ENCODE results near the gene NUMBL.
"Not testable (repeated sequence)": the region's sequence is repeated elsewhere in the genome, so short reads cannot be mapped to it uniquely, and the experiment has no call there.

Gene NUMBL

DNA sequence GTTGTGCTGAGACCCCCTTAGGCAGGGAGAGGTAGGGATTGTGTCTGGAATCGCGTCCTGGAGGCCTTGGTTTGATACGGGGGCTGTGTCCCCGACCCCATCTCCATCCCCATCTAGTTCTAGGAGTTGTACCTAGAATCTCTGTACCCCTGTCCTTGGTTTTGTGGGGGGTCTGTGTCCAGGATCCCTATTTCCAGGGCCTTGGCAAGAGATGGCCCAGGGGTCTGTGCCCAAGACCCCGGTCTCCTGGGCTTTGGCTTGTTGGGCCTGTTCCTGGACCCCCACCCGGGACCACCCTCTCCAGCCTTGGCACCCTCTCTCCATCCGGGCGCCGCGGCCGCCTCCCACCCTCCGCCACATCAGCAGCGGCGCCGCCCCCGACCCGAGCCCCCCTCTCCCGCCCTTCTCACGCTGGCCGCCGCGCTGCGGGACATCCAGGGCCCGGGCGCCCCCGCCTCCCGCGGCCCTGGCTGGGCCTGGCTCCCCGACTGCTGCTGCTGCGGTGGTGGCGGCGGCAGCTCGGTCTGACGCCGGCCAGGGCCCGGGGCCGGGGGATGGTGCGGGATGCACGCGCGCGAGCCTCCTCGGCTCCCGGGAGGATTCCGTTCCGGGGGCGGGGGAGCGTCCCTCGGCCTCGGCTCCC is at the start of gene NUMBL:
NUMBL (minus strand) TSS at position 602 of the 643 bp plus-strand sequence; CDS start at position 434, 168 bp downstream.
- no peak for DNase-seq (ENCODE audit: low read depth, low spot score)

- DNase-seq (ENCODE audit: low read depth, low spot score) = no peak
Observed at GRCh38 chr19:40739030-40739839, 48.8 kb upstream of the NUMBL start.

DNA sequence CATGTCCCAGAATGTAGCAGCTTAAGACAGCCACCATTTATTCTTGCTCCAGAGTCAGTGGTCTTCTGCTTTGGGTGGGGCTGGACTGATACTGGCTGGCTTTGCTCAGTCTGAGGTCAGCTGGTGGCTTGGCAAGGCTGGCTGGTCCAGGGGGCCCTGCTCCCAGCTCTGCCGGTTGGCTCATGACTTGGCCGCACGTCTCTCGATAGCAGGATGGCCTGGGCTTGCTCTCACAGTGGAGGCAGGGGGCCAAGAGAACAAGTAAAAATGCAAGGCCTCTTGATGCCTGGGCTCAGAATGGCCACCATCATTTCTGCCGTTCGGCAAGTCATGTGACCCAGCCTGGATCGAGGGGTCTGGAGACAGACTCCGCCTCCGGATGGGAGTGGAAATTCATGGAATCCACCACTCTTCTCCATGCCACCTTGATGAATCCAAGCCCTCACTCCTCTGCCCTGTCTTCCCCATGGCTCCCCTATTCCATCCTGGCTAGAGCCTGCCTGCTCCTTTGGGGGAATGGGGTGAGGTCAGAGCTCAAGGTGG is 46.7 kb upstream of the NUMBL start:
- no peak for DNase-seq (ENCODE audit: low read depth, low spot score)

GRCh38 chr19:40736661-40737060 is 46.2 kb upstream of the NUMBL start:
- no peak for DNase-seq (ENCODE audit: low read depth, low spot score)

- no peak for DNase-seq (ENCODE audit: low read depth, low spot score)
Observed at GRCh38 chr19:40735013-40735771, 44.7 kb upstream of the NUMBL start.

- DNase-seq (ENCODE audit: low read depth, low spot score) = no peak
Observed at GRCh38 chr19:40733149-40733548, 42.7 kb upstream of the NUMBL start.

DNA sequence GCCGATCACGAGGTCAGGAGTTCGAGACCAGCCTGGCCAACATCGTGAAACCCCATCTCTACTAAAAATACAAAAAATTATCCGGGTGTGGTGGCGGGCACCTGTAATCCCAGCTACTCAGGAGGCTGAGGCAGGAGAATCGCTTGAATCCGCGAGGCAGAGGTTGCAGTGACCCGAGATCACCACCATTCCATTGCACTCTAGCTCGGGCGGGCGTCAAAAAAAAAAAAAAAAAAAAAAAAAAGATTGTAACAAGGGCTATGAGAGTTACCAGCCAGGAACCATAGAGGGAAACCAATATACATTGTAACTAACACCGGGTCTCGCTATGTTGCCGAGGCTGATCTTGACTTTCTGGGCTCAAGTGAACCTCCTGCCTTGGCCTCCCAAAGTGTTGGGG is 41.9 kb upstream of the NUMBL start:
- not testable (repeated sequence) for DNase-seq (ENCODE audit: low read depth, low spot score)

- DNase-seq (ENCODE audit: low read depth, low spot score) = not testable (repeated sequence)
Observed at GRCh38 chr19:40730065-40730464, 39.6 kb upstream of the NUMBL start.

DNA sequence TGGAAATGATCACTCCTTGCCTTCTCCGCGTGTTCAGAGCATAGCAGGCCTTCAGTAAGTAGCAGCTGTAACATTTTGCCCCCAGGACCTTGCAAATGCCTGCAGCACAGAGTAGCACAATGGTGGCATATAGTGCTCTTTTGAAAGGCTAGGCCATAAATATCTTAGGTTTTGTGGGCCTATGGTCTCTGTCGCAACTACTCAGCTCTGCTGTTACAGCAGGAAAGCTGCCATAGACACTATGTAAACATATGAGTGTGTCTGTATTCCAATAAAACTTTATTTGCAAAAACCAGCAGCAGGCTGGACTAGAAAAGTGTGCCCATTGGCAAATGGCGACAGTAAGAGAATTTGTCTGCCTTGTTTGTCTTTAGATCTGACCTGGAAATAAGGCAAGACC is 35.8 kb upstream of the NUMBL start:
- no peak for DNase-seq (ENCODE audit: low read depth, low spot score)

GRCh38 chr19:40724855-40725254 is 34.4 kb upstream of the NUMBL start:
- DNase-seq (ENCODE audit: low read depth, low spot score) = no peak

GRCh38 chr19:40724315-40724714 is 33.9 kb upstream of the NUMBL start:
- no peak for DNase-seq (ENCODE audit: low read depth, low spot score)

DNA sequence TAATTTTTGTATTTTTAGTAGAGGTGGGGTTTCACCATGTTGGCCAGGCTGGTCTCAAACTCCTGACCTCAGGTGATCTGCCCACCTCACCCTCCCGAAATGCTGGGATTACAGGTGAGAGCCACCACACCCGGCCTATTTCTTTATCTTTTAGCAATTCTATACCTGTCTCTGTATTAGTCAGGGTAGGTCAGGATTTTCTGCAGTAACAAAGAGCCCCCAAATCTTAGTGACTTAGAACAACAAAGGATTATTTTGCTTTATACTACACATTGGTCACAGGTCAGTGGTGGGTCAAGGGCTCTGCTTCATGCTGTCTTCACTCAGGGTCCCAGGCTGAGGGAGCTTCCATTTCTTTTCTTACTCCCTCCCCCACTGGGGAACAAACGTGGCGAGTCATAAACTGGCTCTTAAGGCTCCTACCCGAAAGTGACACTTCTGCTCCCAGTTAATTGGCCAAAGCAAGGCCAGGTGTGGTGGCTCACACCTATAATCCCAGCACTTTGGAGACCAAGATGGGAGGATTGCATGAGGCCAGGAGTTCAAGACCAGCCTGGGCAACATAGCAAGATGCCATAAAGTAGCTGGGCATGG is 33.3 kb upstream of the NUMBL start:
- no peak for DNase-seq (ENCODE audit: low read depth, low spot score)

GRCh38 chr19:40721936-40722661 is 31.6 kb upstream of the NUMBL start:
- DNase-seq (ENCODE audit: low read depth, low spot score) = no peak

GRCh38 chr19:40721140-40721486 is 30.7 kb upstream of the NUMBL start:
- no peak for DNase-seq (ENCODE audit: low read depth, low spot score)

GRCh38 chr19:40719414-40719894 is 29.0 kb upstream of the NUMBL start:
- no peak for DNase-seq (ENCODE audit: low read depth, low spot score)

GRCh38 chr19:40718774-40719391 is 28.4 kb upstream of the NUMBL start:
- no peak for DNase-seq (ENCODE audit: low read depth, low spot score)

DNA sequence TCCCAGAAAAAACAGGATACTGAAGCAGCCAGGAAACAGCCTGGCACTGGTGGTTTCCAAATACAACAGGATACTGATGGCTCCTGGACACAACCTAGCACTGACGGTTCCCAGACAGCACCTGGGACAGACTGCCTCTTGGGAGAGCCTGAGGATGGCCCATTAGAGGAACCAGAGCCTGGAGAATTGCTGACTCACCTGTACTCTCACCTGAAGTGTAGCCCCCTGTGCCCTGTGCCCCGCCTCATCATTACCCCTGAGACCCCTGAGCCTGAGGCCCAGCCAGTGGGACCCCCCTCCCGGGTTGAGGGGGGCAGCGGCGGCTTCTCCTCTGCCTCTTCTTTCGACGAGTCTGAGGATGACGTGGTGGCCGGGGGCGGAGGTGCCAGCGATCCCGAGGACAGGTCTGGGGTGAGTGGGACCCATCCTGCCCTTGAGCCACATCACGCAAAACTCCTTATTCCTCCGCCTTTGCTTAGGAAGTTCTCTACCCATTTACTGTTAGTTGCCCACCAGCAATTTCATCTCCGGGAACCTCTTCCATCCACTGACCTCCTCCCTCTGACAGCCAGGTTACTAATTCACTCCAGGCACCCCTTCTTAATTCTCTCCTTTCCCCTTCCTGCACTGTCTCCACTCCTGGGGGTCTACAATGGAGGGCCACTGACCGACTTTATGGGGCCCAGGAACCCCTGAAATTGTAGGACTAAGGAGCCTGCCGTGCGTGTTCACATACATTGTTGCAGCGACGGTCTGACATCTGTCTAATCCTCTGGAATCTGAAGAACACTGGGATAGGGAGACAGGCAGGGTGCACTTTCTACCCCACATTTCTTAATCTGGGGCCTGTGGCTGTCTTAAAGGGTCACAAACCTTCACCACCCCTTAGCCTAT is 27.7 kb upstream of the NUMBL start:
- DNase-seq (ENCODE audit: low read depth, low spot score) = no peak

GRCh38 chr19:40717325-40717879 is 27.0 kb upstream of the NUMBL start:
- DNase-seq (ENCODE audit: low read depth, low spot score) = no peak

All from activated naive CD8-positive, alpha-beta T cell treated with anti-CD3 and anti-CD28 coated beads, Interleukin-2, amount 50 U/mL, for 16 hours (primary cell).